ENCODE data around the gene RBPMS2. TPM values are rescaled to one million over a fixed set of nuclear protein-coding genes. Genes with fewer than 3 reads are reported as not detected.
A peak's percentile ranks its signal among the peaks of the same experiment; 100 is the strongest.

Gene RBPMS2
- polyA plus RNA-seq, 1 experiment: 0.88 TPM

DNA sequence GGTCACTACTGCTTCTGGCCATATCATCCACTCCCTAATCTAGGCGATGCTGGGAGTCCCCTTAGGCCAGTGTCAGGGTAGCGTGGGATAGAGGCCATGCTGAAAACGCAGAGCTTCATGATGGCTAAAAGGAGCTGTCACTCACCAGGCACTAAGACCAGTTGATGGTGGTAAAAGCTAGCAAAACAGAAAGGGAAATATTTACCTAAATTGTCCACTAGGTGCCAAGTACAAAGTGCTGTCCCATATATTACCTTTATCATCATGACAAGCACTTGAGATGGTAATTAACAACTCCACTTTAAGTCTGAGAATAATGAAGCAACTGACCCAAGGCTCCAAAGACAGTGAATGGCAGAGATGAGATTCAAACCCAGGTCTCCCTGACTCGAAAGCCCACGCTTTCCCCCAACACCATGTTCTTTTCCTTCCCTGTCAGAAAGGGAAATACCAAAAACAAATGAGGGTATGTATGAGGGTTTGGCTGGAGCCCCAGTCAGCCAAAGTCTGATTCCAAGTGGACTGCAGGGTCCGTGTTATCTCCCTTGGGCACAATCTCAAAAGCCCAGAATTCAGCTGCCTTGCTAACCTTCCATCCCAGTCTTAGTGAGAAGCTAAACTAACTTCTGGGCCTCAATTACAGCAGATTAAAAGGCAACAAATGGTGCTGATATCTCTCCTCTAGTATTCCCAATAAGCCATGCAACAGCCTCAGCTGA lies 84.7 kb downstream of the RBPMS2 start:
- no peaks in the 10 kb centered on the region for H3K27me3 ChIP-seq (ENCODE audit: control insufficient read depth, insufficient read depth, low read length)
- H3K4me3 ChIP-seq (ENCODE audit: low read depth, low read length): no peak overlapping the region
- no peaks in the 10 kb centered on the region for H3K9me3 ChIP-seq (ENCODE audit: control insufficient read depth, insufficient read depth, low read length)
- no peak for DNase-seq (ENCODE audit: low read depth, low spot score)
- POLR2A ChIA-PET: no interaction called here
- no peak overlapping the region for H3K27ac ChIP-seq (ENCODE audit: low read depth, low read length)
- CTCF ChIA-PET: interaction anchor here (0.9 to 10.5 kb wide), 2 partner anchors 39 to 411 kb away, joined by 3 to 201 read pairs; no protein-coding TSS in a partner anchor
- TF ChIP-seq, protein P1, sequence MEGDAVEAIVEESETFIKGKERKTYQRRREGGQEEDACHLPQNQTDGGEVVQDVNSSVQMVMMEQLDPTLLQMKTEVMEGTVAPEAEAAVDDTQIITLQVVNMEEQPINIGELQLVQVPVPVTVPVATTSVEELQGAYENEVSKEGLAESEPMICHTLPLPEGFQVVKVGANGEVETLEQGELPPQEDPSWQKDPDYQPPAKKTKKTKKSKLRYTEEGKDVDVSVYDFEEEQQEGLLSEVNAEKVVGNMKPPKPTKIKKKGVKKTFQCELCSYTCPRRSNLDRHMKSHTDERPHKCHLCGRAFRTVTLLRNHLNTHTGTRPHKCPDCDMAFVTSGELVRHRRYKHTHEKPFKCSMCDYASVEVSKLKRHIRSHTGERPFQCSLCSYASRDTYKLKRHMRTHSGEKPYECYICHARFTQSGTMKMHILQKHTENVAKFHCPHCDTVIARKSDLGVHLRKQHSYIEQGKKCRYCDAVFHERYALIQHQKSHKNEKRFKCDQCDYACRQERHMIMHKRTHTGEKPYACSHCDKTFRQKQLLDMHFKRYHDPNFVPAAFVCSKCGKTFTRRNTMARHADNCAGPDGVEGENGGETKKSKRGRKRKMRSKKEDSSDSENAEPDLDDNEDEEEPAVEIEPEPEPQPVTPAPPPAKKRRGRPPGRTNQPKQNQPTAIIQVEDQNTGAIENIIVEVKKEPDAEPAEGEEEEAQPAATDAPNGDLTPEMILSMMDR (IDR thresholded peaks at IDR 0.05; ENCODE audit: low read depth, low read length): 0 out of 2 replicates have a peak, but pooled peaks have one; percentile 10

- TF ChIP-seq, protein P1 (IDR thresholded peaks at IDR 0.05; ENCODE audit: low read depth, low read length): no peak
- POLR2A ChIA-PET: no interaction called here
- H3K27me3 ChIP-seq (ENCODE audit: control insufficient read depth, insufficient read depth, low read length): no peaks in the 10 kb centered on the region
- H3K4me3 ChIP-seq (ENCODE audit: low read depth, low read length): no peak overlapping the region
- DNase-seq (ENCODE audit: low read depth, low spot score): no peak
- no peaks in the 10 kb centered on the region for H3K9me3 ChIP-seq (ENCODE audit: control insufficient read depth, insufficient read depth, low read length)
- CTCF ChIA-PET: interaction anchor here (0.9 to 10.5 kb wide), 3 partner anchors 40 to 412 kb away, joined by 3 to 201 read pairs (median 7); no protein-coding TSS in a partner anchor
- no peak overlapping the region for H3K27ac ChIP-seq (ENCODE audit: low read depth, low read length)
Measured at GRCh38 chr15:64690008-64690407, 85.4 kb downstream of the RBPMS2 start.

Small RNA genes within 50 kb of the gene (small RNA-seq; reads per million reads assigned to genes)
- gene AC100830.2 (ENCODE audit: insufficient read length, low read depth) (not detected), gene MIR1272 (ENCODE audit: insufficient read length, low read depth) (not detected)

Other genes starting within 250 kb of the RBPMS2 start
- 5.6 and 6.2 TPM in 2 replicates for gene PIF1, start 50.1 kb upstream of the RBPMS2 start, polyA plus RNA-seq (2011; rRNA removed)
- 29.5 and 30.3 TPM in 2 replicates for gene PLEKHO2, start 66.3 kb upstream of the RBPMS2 start, polyA plus RNA-seq (2011; rRNA removed)
- gene ANKDD1A, start 136.3 kb upstream of the RBPMS2 start, polyA plus RNA-seq (2011; rRNA removed): 4.0 and 5.4 TPM in 2 replicates
- gene SPG21, start 214.3 kb upstream of the RBPMS2 start, polyA plus RNA-seq (2011; rRNA removed): 85.7 and 101 TPM in 2 replicates

All from AG04450 (cell line).